ENCODE data around the gene GRAMD2A.

GRCh38 chr15:72198356-72199204 is 993 bp upstream of the GRAMD2A start:
- TF ChIP-seq CTCF (IDR thresholded peaks at IDR 0.05; ENCODE audit: extremely low read depth in 1 of 2, insufficient read depth in 1 of 2, low read depth in 1 of 2, low read length in 2 of 2) (no peak), POLR2A (IDR thresholded peaks at IDR 0.05; ENCODE audit: low read depth, low read length) (no peak), POLR2AphosphoS5 (IDR thresholded peaks at IDR 0.05; ENCODE audit: insufficient read depth, low read depth, low read length) (no peak), MYC (IDR thresholded peaks at IDR 0.05; ENCODE audit: low read depth, low read length) (no peak), MAX (IDR thresholded peaks at IDR 0.05; ENCODE audit: insufficient read depth, insufficient read length) (no peak), GATA2 (IDR thresholded peaks at IDR 0.05; ENCODE audit: insufficient read depth, insufficient read length, low read depth, low read length) (no peak), EZH2 (IDR thresholded peaks at IDR 0.05; ENCODE audit: borderline replicate concordance, low read depth, low read length, severe bottlenecking) (no peak)

All from endothelial cell of umbilical vein (primary cell).